BLaER1 (cell line): ENCODE measurements around the gene COL27A1.
A peak's percentile ranks its signal among the peaks of the same experiment; 100 is the strongest.

Experiments
- H3K27ac ChIP-seq: shearing (Covaris generic); formaldehyde crosslinking; 2 replicates; pipeline ENCODE4 v1.8.1; 2022
- H3K27me3 ChIP-seq: shearing (Covaris generic); formaldehyde crosslinking; 2 replicates; pipeline ENCODE4 v1.8.1; 2022
- H3K36me3 ChIP-seq: shearing (Covaris generic); formaldehyde crosslinking; 2 replicates; pipeline ENCODE4 v1.8.1; 2022
- H3K4me1 ChIP-seq: shearing (Covaris generic); formaldehyde crosslinking; 2 replicates; pipeline ENCODE4 v1.8.1; 2022
- H3K4me2 ChIP-seq: shearing (Covaris generic); formaldehyde crosslinking; 2 replicates; pipeline ENCODE4 v1.8.1; 2022
- H3K4me3 ChIP-seq: shearing (Covaris generic); formaldehyde crosslinking; 2 replicates; pipeline ENCODE4 v1.8.1; 2022
- H3K9ac ChIP-seq: shearing (Covaris generic); formaldehyde crosslinking; 2 replicates; pipeline ENCODE4 v1.8.1; 2022
- H3K9me3 ChIP-seq: shearing (Covaris generic); formaldehyde crosslinking; 2 replicates; pipeline ENCODE4 v1.8.1; 2022
- H4K20me1 ChIP-seq: shearing (Covaris generic); formaldehyde crosslinking; 2 replicates; pipeline ENCODE4 v1.8.1; 2022
- Cebpa-rat ChIP-seq: shearing (Covaris generic); IDR thresholded peaks from 2 replicates; pipeline ENCODE4 v1.8.1; 2022

COL27A1 gene

GRCh38 chr9:114157516-114158176, 2.3 kb downstream of the COL27A1 start:
- H3K27me3 ChIP-seq, result peaks cover 26% of the 10 kb centered on the region
- H3K4me3 ChIP-seq, result peak overlapping the region; percentile 95; the same call in 1 of the 2 replicates
- H4K20me1 ChIP-seq, result peaks cover 78% of the 10 kb centered on the region
- H3K4me2 ChIP-seq, result peak overlapping the region; percentile 88
- H3K27ac ChIP-seq, result peak overlapping the region; percentile 13; the same call in 1 of the 2 replicates
- H3K9ac ChIP-seq, result peak overlapping the region; percentile 91; the same call in 1 of the 2 replicates
- no peak for TF ChIP-seq Cebpa-rat
- peaks cover 80% of the 10 kb centered on the region for H3K4me1 ChIP-seq
- no peaks in the 10 kb centered on the region for H3K36me3 ChIP-seq
- no peaks in the 10 kb centered on the region for H3K9me3 ChIP-seq

GRCh38 chr9:114158482-114159130, 3.3 kb downstream of the COL27A1 start:
- peak overlapping the region; percentile 88 for H3K4me2 ChIP-seq
- H4K20me1 ChIP-seq, result peaks cover 84% of the 10 kb centered on the region
- no peaks in the 10 kb centered on the region for H3K9me3 ChIP-seq
- H3K4me3 ChIP-seq, result no peak overlapping the region
- no peaks in the 10 kb centered on the region for H3K36me3 ChIP-seq
- H3K27me3 ChIP-seq, result peaks cover 16% of the 10 kb centered on the region
- H3K9ac ChIP-seq, result peak overlapping the region; percentile 91; the same call in 1 of the 2 replicates
- no peak for TF ChIP-seq Cebpa-rat
- peaks cover 87% of the 10 kb centered on the region for H3K4me1 ChIP-seq
- 0 out of 2 replicates have a peak overlapping the region, but pooled peaks have one; percentile 13 for H3K27ac ChIP-seq

- Histone ChIP-seq H4K20me1 (peaks cover 84% of the 10 kb centered on the region), H3K4me3 (no peak overlapping the region), H3K36me3 (peaks cover 9% of the 10 kb centered on the region), H3K27ac (no peak overlapping the region), H3K9me3 (no peaks in the 10 kb centered on the region), H3K4me1 (peaks cover 85% of the 10 kb centered on the region), H3K4me2 (peak overlapping the region; percentile 28), H3K9ac (no peak overlapping the region), H3K27me3 (peaks cover 5% of the 10 kb centered on the region)
- no peak for TF ChIP-seq Cebpa-rat
These were observed 4.4 kb downstream of the COL27A1 start for GRCh38 chr9:114159691-114160090.

DNA sequence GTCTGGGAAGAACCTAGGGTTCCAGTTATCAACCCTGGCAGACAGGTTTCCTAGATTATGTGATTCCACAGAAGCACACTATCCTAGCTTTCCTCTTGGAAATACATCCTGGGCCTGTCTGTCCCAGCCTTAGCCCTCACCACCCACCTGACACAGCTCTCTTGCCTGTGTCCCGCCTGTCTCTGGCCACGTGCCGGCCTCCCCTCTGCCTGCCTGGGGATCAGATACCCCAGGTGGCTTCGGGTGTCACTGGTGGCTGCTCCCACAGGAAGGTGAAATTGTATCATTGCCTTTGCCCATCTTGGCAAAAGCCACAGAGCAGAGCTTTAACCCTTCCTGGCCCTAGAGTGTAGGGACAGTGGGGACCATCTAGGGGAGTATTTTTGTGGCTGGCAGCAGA, 6.2 kb downstream of the COL27A1 start:
- TF ChIP-seq Cebpa-rat, result no peak
- Histone ChIP-seq H3K4me3 (no peak overlapping the region), H3K9me3 (no peaks in the 10 kb centered on the region), H4K20me1 (peaks cover 100% of the 10 kb centered on the region), H3K9ac (peak overlapping the region; percentile 41; the same call in 1 of the 2 replicates), H3K36me3 (peaks cover 23% of the 10 kb centered on the region), H3K4me1 (peaks cover 89% of the 10 kb centered on the region), H3K27me3 (no peaks in the 10 kb centered on the region), H3K27ac (peak overlapping the region; percentile 50; the same call in 1 of the 2 replicates), H3K4me2 (peak overlapping the region; percentile 89)

GRCh38 chr9:114163517-114163951, 8.2 kb downstream of the COL27A1 start:
- peaks cover 100% of the 10 kb centered on the region for H4K20me1 ChIP-seq
- peak overlapping the region; percentile 42 for H3K27ac ChIP-seq
- no peak for TF ChIP-seq Cebpa-rat
- H3K9me3 ChIP-seq, result no peaks in the 10 kb centered on the region
- H3K4me1 ChIP-seq, result peaks cover 90% of the 10 kb centered on the region
- peak overlapping the region; percentile 16; the same call in 1 of the 2 replicates for H3K9ac ChIP-seq
- no peaks in the 10 kb centered on the region for H3K27me3 ChIP-seq
- peak overlapping the region; percentile 89 for H3K4me2 ChIP-seq
- peaks cover 34% of the 10 kb centered on the region for H3K36me3 ChIP-seq
- 0 out of 2 replicates have a peak overlapping the region, but pooled peaks have one; percentile 26 for H3K4me3 ChIP-seq

GRCh38 chr9:114164191-114164794, 9.0 kb downstream of the COL27A1 start:
- Histone ChIP-seq H3K9me3 (no peaks in the 10 kb centered on the region), H3K27me3 (no peaks in the 10 kb centered on the region), H3K4me1 (peaks cover 90% of the 10 kb centered on the region), H3K27ac (peak overlapping the region; percentile 42; the same call in 1 of the 2 replicates), H3K36me3 (peaks cover 42% of the 10 kb centered on the region), H3K4me3 (no peak overlapping the region), H3K4me2 (peak overlapping the region; percentile 89), H4K20me1 (peaks cover 100% of the 10 kb centered on the region), H3K9ac (no peak overlapping the region)
- no peak for TF ChIP-seq Cebpa-rat

- Histone ChIP-seq H3K27ac (no peak overlapping the region), H3K9me3 (no peaks in the 10 kb centered on the region), H3K27me3 (no peaks in the 10 kb centered on the region), H3K36me3 (peaks cover 54% of the 10 kb centered on the region), H3K4me1 (peaks cover 81% of the 10 kb centered on the region), H3K4me2 (peak overlapping the region; percentile 81; the same call in 1 of the 2 replicates), H3K4me3 (no peak overlapping the region), H3K9ac (no peak overlapping the region), H4K20me1 (peaks cover 92% of the 10 kb centered on the region)
- TF ChIP-seq Cebpa-rat, result no peak
These were observed 10.2 kb downstream of the COL27A1 start for GRCh38 chr9:114165407-114166102.

DNA sequence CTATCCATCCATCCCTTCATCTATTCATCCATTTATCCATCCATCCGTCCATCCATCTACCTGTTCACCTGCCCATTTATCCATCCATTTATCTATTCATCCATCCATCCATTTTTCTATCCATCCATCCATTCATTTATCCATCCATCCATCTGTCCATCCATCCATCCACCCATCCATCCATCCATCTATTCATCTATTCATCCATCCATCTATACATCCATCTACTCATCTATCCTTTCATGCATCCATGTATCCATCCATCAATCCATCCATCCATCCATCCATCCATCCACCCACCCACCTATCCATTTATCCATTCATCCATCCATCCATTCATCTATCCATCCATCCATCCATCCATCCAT, 10.8 kb downstream of the COL27A1 start:
- no peak overlapping the region for H3K27ac ChIP-seq
- no peak overlapping the region for H3K9ac ChIP-seq
- H3K4me3 ChIP-seq, result no peak overlapping the region

More for the DNA sequence above, 10.8 kb downstream of the COL27A1 start:
- TF ChIP-seq Cebpa-rat, result no peak
- peaks cover 60% of the 10 kb centered on the region for H3K36me3 ChIP-seq
- peak overlapping the region; percentile 81 for H3K4me2 ChIP-seq
- peaks cover 86% of the 10 kb centered on the region for H4K20me1 ChIP-seq
- H3K9me3 ChIP-seq, result no peaks in the 10 kb centered on the region
- no peaks in the 10 kb centered on the region for H3K27me3 ChIP-seq
- peaks cover 76% of the 10 kb centered on the region for H3K4me1 ChIP-seq
